Measurements from ENCODE around the gene TMPRSS3.

DNA sequence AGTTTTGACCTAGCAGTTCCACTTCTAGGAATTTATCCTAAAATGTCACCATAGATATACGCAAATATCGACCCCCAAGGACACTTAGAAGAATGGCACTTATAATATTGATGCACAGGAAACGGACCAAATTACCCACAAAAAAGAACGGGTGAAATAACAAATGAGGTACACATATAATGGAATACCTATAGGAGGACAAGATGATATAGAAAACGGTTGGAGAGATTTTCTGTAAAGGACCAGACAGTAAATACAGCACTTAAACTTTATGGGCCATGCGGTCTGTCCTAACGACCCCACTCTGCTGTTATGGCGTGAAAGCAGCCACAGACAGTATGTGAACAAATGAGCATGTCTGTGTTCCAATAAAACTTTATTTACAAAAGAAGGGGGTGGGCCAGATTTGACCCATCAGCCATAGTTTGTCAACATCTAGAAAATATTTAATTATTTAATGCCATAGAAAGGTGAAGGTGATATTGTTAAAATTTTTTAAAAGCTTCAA is 2.4 kb downstream of the TMPRSS3 start:
- TF ChIP-seq, protein P1, sequence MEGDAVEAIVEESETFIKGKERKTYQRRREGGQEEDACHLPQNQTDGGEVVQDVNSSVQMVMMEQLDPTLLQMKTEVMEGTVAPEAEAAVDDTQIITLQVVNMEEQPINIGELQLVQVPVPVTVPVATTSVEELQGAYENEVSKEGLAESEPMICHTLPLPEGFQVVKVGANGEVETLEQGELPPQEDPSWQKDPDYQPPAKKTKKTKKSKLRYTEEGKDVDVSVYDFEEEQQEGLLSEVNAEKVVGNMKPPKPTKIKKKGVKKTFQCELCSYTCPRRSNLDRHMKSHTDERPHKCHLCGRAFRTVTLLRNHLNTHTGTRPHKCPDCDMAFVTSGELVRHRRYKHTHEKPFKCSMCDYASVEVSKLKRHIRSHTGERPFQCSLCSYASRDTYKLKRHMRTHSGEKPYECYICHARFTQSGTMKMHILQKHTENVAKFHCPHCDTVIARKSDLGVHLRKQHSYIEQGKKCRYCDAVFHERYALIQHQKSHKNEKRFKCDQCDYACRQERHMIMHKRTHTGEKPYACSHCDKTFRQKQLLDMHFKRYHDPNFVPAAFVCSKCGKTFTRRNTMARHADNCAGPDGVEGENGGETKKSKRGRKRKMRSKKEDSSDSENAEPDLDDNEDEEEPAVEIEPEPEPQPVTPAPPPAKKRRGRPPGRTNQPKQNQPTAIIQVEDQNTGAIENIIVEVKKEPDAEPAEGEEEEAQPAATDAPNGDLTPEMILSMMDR (IDR thresholded peaks at IDR 0.05) = no peak
- no peak for TF ChIP-seq EP300 (IDR thresholded peaks at IDR 0.05; ENCODE audit: low read depth)
- no peak for TF ChIP-seq POLR2A (IDR thresholded peaks at IDR 0.05)
- TF ChIP-seq POLR2AphosphoS5 (IDR thresholded peaks at IDR 0.05) = no peak
